GM18508 (cell line): Measurements from ENCODE around the gene DTNBP1.
"Not testable (repeated sequence)": the region's sequence is repeated elsewhere in the genome, so short reads cannot be mapped to it uniquely, and the experiment has no call there.

Experiments used
- ATAC-seq: cut with Tn5 transposase; IDR thresholded peaks from one replicate; pipeline ENCODE4 v1.9.1; 2021; ENCODE audit warnings: moderate number of reproducible peaks; ENCODE audit not compliant: insufficient read depth, unreplicated experiment

Gene DTNBP1

GRCh38 chr6:15569035-15569995 is 93.5 kb downstream of the DTNBP1 start:
- ATAC-seq, result no peak

GRCh38 chr6:15562977-15563376 is 99.9 kb downstream of the DTNBP1 start:
- ATAC-seq, result no peak

DNA sequence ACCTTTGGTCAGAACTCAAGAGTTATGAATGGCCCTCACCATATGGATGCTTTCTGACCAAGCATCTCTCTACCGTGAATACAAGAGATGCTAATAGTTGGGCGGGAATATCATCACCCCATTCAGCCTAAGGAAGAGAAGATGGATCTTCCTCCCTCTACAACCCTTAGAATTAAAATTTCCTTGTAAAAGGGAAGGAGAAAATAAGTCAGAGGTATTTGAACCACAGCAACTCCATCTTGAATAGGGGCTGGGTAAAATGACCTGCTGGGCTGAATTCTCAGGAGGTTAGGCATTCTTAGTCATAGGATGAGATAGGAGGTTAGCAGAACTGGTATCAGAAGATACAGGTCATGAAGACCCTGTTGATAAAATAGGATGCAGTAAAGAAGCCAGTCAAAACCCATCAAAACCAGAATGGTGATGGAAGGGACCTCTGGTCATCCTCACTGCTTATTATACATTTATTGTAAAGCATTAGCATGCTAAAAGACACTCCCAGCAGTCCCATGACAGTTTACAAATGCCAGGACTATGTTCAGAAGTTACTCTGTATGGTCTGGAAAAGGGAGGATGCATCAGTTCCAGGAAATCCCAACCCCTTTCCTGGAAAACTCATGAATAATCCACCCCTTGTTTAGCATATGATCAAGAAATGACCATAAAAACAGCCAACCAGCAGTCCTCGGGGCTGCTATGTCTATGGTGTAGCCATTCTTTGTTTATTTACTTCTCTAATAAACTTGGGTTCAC is 101.2 kb downstream of the DTNBP1 start:
- ATAC-seq, result no peak

- no peak for ATAC-seq
Observed at GRCh38 chr6:15560713-15561112, 102.1 kb downstream of the DTNBP1 start.

DNA sequence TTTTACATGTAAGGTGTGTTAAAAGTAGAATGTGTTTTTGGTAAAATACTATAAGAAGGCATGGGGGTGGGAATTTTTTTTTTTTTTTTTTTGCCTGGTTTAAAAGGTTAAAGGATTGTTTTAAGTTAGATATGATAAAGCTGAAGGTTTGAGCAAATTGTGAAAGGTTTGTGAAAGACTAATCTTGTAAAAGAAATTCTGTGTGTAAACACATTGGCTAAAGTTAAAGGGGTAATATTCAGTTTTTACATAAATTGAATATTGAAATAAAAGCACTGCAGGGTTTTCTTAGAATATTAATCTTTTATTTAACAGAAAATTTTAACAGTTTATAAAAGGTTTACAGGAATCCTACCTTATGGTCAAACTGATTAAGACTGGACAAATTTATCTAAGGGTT is 105.7 kb downstream of the DTNBP1 start:
- ATAC-seq, result no peak

- no peak for ATAC-seq
Observed at GRCh38 chr6:15556711-15557110, 106.1 kb downstream of the DTNBP1 start.

DNA sequence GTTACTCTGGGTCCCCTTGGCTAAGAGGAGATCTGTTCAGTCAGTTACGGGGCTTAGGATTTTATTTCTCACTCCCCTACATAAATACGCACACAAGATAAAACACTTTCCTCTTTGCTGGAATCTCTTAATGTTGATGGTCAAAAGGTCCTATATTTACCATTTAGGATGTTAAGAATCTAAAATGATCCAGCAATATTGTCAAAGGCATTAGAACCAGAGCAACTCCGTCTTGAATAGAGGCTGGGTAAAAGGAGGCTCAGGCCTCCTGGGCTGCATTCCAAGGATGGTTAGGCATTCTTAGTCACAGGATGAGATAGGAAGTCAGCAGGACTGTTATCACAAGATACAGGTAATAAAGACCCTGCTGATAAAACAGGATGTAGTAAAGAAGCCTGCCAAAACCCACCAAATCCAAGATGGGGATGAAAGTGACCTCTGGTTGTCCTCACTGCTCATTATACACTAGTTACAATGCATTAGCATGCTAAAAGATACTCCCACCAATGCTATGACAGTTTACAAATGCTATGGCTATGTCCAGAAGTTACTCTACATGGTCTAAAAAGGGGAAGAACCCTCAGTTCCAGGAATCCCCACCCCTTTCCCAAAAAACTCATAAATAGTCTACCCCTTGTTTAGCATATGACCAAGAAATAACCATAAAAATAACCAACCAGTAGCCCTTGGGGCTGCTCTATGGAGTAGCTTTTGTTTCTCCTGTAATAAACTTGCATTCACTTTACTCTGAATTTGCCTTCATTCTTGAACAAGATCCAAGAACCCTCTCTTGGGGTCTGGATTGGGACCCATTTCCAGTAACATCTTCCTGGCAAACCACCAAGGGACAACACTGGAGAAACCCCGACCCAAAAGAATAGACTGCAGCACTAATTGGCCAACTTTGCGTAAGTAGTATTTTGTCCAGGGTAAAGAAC is 107.5 kb downstream of the DTNBP1 start:
- no peak for ATAC-seq

DNA sequence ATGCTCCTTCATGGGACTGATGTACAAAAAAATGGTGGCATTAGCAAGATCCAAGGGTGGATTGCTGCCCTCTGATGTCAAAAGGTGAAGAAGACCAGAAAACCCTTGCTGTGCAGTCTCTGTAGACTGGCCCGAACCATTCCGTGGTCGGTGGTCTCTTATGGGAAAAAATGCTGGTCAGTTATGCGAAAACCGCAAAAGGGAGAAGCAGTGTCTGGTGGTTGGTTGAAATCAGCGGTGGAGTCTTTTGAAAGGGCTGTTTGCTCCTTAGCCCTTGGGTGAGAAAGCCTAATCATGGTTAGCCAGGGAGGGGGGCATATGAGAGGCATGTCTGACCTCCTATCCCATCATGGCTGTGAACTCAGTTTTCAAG is 108.1 kb downstream of the DTNBP1 start:
- no peak for ATAC-seq

GRCh38 chr6:15553736-15554294 is 109.0 kb downstream of the DTNBP1 start:
- no peak for ATAC-seq

DNA sequence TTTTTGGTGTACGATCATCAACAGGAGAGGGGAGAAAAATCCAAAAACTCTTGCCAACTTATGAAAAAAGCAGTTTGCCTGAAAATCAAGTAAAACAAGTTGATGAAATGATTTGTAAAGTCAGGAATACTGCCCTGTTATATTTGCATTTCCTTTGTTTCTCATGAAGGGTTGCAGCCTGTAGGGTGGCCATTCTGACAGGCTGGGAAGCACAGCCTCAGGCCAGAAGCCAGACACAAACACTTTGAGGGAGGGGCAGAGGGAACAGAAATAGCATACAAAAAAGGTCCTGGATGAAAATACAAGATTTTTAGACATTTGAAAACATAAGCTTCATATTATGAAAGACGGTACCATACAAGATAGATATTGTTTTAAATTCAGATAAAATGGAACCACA is 109.8 kb downstream of the DTNBP1 start:
- no peak for ATAC-seq

DNA sequence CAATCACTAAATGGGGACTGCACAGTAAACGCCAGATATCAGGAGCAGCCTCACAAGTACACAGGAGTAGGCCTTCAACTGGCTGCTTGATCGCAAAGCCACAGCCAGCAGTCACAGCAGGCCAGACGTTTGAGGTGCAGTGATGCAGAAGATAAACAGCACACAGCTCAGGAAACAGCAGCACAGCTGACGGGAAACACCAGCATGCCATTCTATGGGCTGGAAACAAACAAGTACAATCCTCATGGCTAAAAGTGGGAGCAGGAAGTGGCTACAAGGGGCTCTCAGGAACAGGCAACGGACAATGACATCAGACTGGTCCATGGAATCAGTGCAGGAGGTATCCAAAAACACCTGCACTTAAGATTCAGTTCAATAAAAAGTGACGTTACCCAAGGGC is 111.0 kb downstream of the DTNBP1 start:
- no peak for ATAC-seq

DNA sequence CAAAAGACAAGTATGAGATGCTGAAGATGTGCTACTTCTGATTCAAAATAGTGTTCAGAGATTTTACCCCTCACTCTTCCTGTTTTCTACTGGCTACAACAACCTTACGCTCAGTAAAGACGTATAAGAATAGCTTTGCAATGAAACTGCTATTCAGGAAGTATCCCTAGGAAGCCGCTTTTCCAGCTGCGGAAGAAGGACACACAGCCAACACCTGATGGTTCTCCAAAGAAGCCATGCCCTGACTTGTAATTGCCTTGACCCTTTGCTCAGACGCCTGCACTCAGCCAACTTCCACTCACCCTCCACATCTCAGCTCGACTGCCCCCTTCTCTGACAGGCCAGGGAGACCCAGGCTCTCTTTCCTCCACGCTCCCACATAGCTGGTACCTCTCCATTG is 111.6 kb downstream of the DTNBP1 start:
- ATAC-seq, result no peak

DNA sequence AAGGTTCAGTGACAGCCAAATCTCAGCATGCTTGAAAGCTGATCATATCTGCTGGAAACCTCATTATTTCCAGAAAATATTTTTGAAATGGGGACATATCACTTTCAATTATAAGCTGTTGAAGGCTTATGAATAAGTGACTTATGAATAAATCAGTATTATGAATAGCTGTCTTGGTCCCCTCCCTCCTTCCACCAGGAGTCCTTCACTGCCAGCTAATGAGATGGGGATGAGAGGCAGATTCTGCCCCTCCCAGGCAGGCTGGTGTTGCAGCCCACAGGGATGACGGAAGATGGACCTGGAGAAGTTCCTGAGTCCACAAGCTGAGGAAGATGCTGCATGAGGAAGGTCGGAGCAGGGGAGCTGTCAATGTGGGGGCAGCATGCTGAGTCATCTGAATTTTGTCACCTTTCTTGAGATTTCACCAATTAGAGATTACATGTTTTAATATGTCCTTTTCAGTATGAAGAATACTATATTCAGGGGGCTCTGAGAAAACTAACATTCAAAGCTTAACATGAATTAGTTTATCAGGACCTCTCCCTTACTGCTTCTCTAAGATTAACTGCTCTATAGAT is 112.2 kb downstream of the DTNBP1 start:
- ATAC-seq, result no peak

GRCh38 chr6:15549371-15549770 is 113.5 kb downstream of the DTNBP1 start:
- no peak for ATAC-seq

- ATAC-seq, result no peak
Observed at GRCh38 chr6:15547400-15547799, 115.4 kb downstream of the DTNBP1 start.

DNA sequence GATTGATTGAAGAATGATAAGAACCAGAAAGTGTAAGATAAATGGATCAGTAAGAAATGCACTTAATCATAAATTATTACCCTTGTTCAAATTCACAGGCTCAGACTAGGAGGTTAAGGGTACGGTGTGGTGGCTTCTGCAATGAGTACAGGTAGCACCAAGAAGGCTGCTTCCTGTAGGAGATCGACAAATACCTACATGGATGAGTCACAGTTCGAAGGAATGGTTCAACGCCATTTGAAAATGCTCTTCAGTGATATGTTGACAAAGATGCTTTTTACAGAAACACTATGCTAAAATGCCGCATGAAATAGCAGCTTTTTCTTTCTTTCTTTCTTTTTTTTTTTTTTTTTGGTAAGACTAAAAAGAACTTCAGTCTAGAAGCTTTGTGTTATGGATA is 116.2 kb downstream of the DTNBP1 start:
- ATAC-seq, result no peak

DNA sequence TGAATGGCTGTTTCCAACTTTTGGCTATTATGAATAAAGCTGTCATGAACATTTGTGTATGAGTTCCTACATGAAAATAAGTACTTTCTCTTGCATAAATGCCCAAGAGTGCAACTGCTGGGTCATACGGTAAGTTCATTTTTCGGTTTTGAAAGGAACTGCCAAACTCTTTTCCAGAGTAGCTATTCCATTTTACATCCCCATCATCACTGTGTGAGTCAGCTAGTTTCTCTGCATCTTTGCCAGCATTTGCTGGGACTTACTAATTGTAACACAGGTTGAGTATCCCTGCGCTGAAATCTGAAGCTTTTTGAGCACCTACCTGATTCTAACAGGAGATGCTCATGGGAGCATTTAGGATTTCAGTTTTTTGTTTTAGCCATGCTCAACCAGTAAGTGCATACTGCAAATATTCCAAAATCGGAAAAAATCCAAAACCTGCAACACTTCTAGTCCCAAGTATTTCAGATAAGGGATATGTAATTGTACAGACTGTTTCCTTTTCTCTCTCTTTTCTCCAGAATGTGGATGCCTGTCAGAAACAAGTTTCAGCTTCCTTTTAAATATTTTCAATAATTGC is 118.4 kb downstream of the DTNBP1 start:
- ATAC-seq, result no peak

DNA sequence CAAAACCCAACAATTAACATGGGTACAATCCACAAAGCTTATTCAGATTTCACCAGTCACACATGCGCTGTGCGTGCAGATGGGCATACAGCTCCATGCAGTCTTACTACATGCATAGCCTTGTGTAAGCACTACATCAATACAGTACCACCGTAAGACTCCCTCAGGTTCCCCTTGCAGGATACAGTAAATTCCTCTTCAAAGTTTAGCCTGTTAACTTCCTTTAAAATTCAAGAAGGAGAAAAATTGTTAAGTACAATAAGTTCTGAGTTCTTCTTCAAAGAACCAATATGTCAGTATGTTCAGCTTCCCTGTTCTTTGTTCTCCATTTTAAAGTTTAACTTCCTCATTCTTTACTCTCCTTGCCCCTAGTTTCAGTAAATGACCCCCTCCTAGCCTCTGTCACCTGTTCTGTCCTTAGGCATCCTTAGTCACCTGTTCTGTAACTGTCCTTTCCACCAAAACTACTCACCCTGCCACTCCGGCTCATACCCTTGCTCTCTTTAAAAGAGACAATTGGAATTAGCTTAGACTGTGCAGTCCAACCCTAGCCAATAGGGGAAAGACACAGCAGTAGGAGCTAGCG is 119.4 kb downstream of the DTNBP1 start:
- not testable (repeated sequence) for ATAC-seq

DNA sequence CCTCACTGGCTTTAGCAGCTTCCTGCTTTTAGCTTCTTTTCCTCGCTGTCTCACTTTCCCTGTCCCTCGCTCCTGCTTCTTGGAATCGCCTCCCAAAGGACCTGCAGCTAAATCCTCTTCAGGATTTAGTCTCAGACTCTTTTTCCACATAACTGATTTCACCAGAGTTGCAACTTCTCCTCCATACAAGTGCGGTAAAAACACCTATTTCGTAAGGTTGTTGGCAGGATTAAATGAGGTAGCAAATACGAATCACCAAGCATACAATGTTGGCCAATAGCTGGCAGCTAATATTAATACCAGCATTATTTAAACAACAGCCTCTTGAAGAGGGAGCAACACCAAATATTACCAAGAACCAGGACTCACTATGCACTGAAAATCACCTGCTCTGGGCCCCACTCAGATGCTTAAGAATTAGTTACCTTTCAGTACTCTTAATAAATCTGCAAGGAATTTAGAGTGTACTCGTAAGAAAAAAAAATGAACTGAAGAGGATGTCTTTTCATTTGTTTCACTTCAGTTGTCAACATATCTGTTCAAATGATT is 123.0 kb downstream of the DTNBP1 start:
- no peak for ATAC-seq
